MCF 10A (cell line): Measurements from ENCODE around the gene CSNK1A1. TPM values are rescaled to one million over a fixed set of nuclear protein-coding genes. Genes with fewer than 3 reads are reported as not detected.
A peak's percentile ranks its signal among the peaks of the same experiment; 100 is the strongest.

Experiments used
- BruUV-seq: library from RNA; stranded (reverse); fragments of 400-500 nt; replicated peaks from 2 replicates; lab custom pipeline; 2021; lab: Mats Ljungman, UMichigan
- CTCF ChIA-PET: fragments of 300-600 bp; sonication (Branson Sonifier 250); formaldehyde crosslinking; extraction: SDS; loops from one replicate; lab custom pipeline; 2021; ENCODE audit warnings: antibody characterized with exemption, inconsistent platforms; lab: Yijun Ruan, JAX
- POLR2A ChIA-PET: fragments of 300-600, 350-650 bp; sonication (Branson Sonifier 250); formaldehyde crosslinking; extraction: SDS; loops from one replicate; lab custom pipeline; 2020; ENCODE audit warnings: antibody characterized with exemption, inconsistent platforms; lab: Yijun Ruan, JAX
- DNase-seq: peaks from one replicate; pipeline ENCODE4 v3.0.0-alpha.2; 2018; ENCODE audit not compliant: unreplicated experiment
- H3K27ac Mint-ChIP-seq: one replicate; pipeline ENCODE4 v1.8.0; 2022; ENCODE audit warnings: mild to moderate bottlenecking, low read depth, mixed read lengths; ENCODE audit not compliant: unreplicated experiment
- H3K27me3 Mint-ChIP-seq: one replicate; pipeline ENCODE4 v1.8.0; 2022; ENCODE audit warnings: mixed read lengths; ENCODE audit not compliant: insufficient read depth, unreplicated experiment
- H3K36me3 Mint-ChIP-seq: one replicate; pipeline ENCODE4 v1.8.0; 2022; ENCODE audit warnings: mild to moderate bottlenecking, moderate library complexity, mixed read lengths; ENCODE audit not compliant: insufficient read depth, unreplicated experiment
- H3K4me1 Mint-ChIP-seq: one replicate; pipeline ENCODE4 v1.8.0; 2022; ENCODE audit warnings: mixed read lengths; ENCODE audit not compliant: insufficient read depth, unreplicated experiment
- H3K4me3 Mint-ChIP-seq: one replicate; pipeline ENCODE4 v1.8.0; 2022; ENCODE audit warnings: mild to moderate bottlenecking, moderate library complexity, mixed read lengths; ENCODE audit not compliant: unreplicated experiment
- H3K9me3 Mint-ChIP-seq: one replicate; pipeline ENCODE4 v1.8.0; 2022; ENCODE audit warnings: mixed read lengths; ENCODE audit not compliant: unreplicated experiment
- intact Hi-C: fragments of 100-400 bp; cut with micrococcal nuclease; formaldehyde crosslinking; loops from 2 replicates; pipeline ENCODE4 v1.14.1; 2022
- total RNA-seq: library from RNA; stranded (reverse); gene quantifications from 2 replicates; pipeline ENCODE4 v1.2.3, GENCODE V29; 2022
- TF ChIP-seq, protein P1 (sequence below): fragments of 200-600 bp; IDR thresholded peaks from one replicate; pipeline ENCODE4 v1.8.0; 2022; ENCODE audit warnings: antibody characterized with exemption, mild to moderate bottlenecking; ENCODE audit not compliant: unreplicated experiment

Gene CSNK1A1
- total RNA-seq, 1 experiment from 2014 or later, result 744 TPM

DNA sequence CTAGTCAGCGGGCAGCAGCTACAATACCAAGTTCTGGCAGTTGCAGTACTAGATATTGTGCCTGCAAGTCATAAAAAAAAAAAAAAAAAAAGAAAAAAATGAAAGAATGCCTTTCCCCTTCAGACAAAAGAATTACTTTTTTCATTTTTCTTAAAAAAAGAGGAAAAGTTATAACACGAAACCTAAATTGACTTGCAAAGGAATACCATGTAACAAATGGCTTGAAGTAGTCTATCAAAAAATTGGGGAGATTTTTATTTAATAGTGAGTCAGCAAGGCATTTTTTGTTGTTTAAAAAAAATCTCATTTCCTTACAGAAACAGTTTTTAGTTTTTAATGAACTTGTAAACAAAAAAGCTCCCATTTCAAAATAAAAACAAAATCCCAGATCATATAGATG, 55.6 kb downstream of the CSNK1A1 start:
- no peaks in the 10 kb centered on the region for H3K27me3 Mint-ChIP-seq
- POLR2A ChIA-PET, result interaction anchor here (1.2 to 16.0 kb wide), 7 partner anchors 9 to 105 kb away, joined by 4 to 191 read pairs (median 36); partner anchors contain the start of gene CSNK1A1
- H3K9me3 Mint-ChIP-seq, result no peaks in the 10 kb centered on the region
- intact Hi-C loops, result no loop called here
- H3K36me3 Mint-ChIP-seq, result peaks cover 100% of the 10 kb centered on the region
- BruUV-seq, result no TSS peak
- TF ChIP-seq, protein P1, sequence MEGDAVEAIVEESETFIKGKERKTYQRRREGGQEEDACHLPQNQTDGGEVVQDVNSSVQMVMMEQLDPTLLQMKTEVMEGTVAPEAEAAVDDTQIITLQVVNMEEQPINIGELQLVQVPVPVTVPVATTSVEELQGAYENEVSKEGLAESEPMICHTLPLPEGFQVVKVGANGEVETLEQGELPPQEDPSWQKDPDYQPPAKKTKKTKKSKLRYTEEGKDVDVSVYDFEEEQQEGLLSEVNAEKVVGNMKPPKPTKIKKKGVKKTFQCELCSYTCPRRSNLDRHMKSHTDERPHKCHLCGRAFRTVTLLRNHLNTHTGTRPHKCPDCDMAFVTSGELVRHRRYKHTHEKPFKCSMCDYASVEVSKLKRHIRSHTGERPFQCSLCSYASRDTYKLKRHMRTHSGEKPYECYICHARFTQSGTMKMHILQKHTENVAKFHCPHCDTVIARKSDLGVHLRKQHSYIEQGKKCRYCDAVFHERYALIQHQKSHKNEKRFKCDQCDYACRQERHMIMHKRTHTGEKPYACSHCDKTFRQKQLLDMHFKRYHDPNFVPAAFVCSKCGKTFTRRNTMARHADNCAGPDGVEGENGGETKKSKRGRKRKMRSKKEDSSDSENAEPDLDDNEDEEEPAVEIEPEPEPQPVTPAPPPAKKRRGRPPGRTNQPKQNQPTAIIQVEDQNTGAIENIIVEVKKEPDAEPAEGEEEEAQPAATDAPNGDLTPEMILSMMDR, result no peak
- no peak for DNase-seq
- CTCF ChIA-PET, result interaction anchor here (0.6 to 2.4 kb wide), 7 partner anchors 19 to 788 kb away, joined by 3 to 9 read pairs (median 3); no protein-coding TSS in a partner anchor
- H3K4me3 Mint-ChIP-seq, result no peak overlapping the region
- H3K4me1 Mint-ChIP-seq, result peaks cover 1% of the 10 kb centered on the region
- H3K27ac Mint-ChIP-seq, result no peak overlapping the region

DNA sequence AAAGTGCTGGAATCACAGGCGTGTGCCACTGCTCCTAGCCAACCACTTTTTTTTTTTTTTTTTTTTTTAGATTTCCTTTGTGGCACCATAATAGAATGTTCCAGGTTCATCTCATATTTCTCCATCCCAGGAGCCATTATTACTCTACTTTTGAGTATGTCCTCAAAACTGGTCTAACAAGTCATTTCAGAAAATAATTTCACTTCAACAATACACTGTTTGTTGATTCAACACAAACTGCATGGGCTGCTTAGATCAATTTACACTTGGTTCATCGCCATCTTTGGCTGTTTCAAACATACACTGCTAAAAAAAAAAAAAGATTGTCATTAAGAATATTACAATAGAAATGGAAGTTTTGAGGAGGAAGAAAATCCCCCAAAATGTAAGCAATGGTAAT, 57.9 kb downstream of the CSNK1A1 start:
- no peak overlapping the region for H3K4me3 Mint-ChIP-seq
- POLR2A ChIA-PET, result interaction anchor here (1.0 to 16.0 kb wide), 10 partner anchors 10 to 69 kb away, joined by 3 to 191 read pairs (median 13); partner anchors contain the start of gene CSNK1A1
- CTCF ChIA-PET, result interaction anchor here (0.5 to 2.0 kb wide), 9 partner anchors 17 to 1727 kb away, joined by 3 to 27 read pairs (median 4); no protein-coding TSS in a partner anchor

DNA sequence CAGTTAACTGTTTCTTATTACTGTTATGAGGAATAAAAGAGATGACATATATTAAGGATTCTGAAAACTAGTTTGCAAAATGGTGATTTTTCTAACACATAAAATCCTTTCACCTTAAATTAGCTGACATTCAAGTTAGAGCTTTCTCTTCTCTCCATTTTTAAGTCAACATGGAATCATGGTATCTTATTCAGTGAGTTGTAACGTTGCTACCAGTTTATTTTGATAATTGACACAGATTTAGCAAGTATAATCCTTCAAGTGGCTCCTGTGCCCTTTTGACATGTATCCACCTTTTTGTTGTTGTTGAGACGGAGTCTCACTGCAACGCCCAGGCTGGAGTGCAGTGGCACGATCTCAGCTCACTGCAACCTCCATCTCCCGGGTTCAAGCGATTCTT, 58.5 kb downstream of the CSNK1A1 start:
- intact Hi-C loops, result no loop called here

More for the DNA sequence above, 57.9 kb downstream of the CSNK1A1 start:
- Mint-ChIP-seq H3K4me1 (peaks cover 21% of the 10 kb centered on the region), H3K36me3 (peaks cover 91% of the 10 kb centered on the region), H3K27me3 (no peaks in the 10 kb centered on the region), H3K9me3 (no peaks in the 10 kb centered on the region), H3K27ac (peak overlapping the region; percentile 59)
- intact Hi-C loops, result no loop called here
- DNase-seq, result no peak
- BruUV-seq, result no TSS peak
- TF ChIP-seq, protein P1, result no peak

More for the DNA sequence above, 58.5 kb downstream of the CSNK1A1 start:
- ChIA-PET POLR2A (interaction anchor here (1.0 to 16.0 kb wide), 10 partner anchors 10 to 69 kb away, joined by 3 to 191 read pairs (median 10); partner anchors contain the start of gene CSNK1A1), CTCF (interaction anchor here (0.5 to 1.5 kb wide), 6 partner anchors 18 to 1726 kb away, joined by 3 to 6 read pairs (median 4); no protein-coding TSS in a partner anchor)
- H3K9me3 Mint-ChIP-seq, result no peaks in the 10 kb centered on the region
- no peaks in the 10 kb centered on the region for H3K27me3 Mint-ChIP-seq
- H3K36me3 Mint-ChIP-seq, result peaks cover 89% of the 10 kb centered on the region
- H3K27ac Mint-ChIP-seq, result peak overlapping the region; percentile 59
- no peak overlapping the region for H3K4me3 Mint-ChIP-seq
- TF ChIP-seq, protein P1, result no peak
- H3K4me1 Mint-ChIP-seq, result peaks cover 25% of the 10 kb centered on the region
- BruUV-seq, result no TSS peak
- no peak for DNase-seq
